ENCODE data around the gene RNF215. TPM values are rescaled to one million over a fixed set of nuclear protein-coding genes. Genes with fewer than 3 reads are reported as not detected.

Gene RNF215
- total and polyA plus RNA-seq, 2 of the 13 experiments (the other 11 are each of a cell fraction or from before 2014, with no cell fraction given): 5.3 to 6.1 TPM

- TF ChIP-seq ATF6 (CRISPR knock-in tag; conservative IDR thresholded peaks at IDR 0.05): no peak
- TF ChIP-seq, protein P1, sequence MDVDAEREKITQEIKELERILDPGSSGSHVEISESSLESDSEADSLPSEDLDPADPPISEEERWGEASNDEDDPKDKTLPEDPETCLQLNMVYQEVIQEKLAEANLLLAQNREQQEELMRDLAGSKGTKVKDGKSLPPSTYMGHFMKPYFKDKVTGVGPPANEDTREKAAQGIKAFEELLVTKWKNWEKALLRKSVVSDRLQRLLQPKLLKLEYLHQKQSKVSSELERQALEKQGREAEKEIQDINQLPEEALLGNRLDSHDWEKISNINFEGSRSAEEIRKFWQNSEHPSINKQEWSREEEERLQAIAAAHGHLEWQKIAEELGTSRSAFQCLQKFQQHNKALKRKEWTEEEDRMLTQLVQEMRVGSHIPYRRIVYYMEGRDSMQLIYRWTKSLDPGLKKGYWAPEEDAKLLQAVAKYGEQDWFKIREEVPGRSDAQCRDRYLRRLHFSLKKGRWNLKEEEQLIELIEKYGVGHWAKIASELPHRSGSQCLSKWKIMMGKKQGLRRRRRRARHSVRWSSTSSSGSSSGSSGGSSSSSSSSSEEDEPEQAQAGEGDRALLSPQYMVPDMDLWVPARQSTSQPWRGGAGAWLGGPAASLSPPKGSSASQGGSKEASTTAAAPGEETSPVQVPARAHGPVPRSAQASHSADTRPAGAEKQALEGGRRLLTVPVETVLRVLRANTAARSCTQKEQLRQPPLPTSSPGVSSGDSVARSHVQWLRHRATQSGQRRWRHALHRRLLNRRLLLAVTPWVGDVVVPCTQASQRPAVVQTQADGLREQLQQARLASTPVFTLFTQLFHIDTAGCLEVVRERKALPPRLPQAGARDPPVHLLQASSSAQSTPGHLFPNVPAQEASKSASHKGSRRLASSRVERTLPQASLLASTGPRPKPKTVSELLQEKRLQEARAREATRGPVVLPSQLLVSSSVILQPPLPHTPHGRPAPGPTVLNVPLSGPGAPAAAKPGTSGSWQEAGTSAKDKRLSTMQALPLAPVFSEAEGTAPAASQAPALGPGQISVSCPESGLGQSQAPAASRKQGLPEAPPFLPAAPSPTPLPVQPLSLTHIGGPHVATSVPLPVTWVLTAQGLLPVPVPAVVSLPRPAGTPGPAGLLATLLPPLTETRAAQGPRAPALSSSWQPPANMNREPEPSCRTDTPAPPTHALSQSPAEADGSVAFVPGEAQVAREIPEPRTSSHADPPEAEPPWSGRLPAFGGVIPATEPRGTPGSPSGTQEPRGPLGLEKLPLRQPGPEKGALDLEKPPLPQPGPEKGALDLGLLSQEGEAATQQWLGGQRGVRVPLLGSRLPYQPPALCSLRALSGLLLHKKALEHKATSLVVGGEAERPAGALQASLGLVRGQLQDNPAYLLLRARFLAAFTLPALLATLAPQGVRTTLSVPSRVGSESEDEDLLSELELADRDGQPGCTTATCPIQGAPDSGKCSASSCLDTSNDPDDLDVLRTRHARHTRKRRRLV (CRISPR knock-in tag; IDR thresholded peaks at IDR 0.05): no peak
- no peak for TF ChIP-seq MBNL3 (CRISPR knock-in tag; conservative IDR thresholded peaks at IDR 0.05)
- TF ChIP-seq TBX2 (CRISPR knock-in tag; IDR thresholded peaks at IDR 0.05; ENCODE audit: borderline replicate concordance): peak; percentile 37; the same call in 1 of the 2 replicates
- no peak for TF ChIP-seq GFI1 (CRISPR knock-in tag; IDR thresholded peaks at IDR 0.05; ENCODE audit: borderline replicate concordance)
- TF ChIP-seq RELA (CRISPR knock-in tag; IDR thresholded peaks at IDR 0.05): no peak
- TF ChIP-seq SIN3B (IDR thresholded peaks at IDR 0.05; ENCODE audit: low read length): no peak
- no peak for TF ChIP-seq HNRNPL (IDR thresholded peaks at IDR 0.05; ENCODE audit: low read depth, low read length)
- TF ChIP-seq PRDM4 (CRISPR knock-in tag; IDR thresholded peaks at IDR 0.05; ENCODE audit: borderline replicate concordance): no peak
- TF ChIP-seq YEATS4 (CRISPR knock-in tag; IDR thresholded peaks at IDR 0.05; ENCODE audit: borderline replicate concordance): no peak
- no peak for TF ChIP-seq IKZF4 (CRISPR knock-in tag; IDR thresholded peaks at IDR 0.05; ENCODE audit: borderline replicate concordance, low read depth, not compliant biosample characterization)
- TF ChIP-seq RFXAP (CRISPR knock-in tag; IDR thresholded peaks at IDR 0.05; ENCODE audit: borderline replicate concordance): no peak
- TF ChIP-seq, protein P2, sequence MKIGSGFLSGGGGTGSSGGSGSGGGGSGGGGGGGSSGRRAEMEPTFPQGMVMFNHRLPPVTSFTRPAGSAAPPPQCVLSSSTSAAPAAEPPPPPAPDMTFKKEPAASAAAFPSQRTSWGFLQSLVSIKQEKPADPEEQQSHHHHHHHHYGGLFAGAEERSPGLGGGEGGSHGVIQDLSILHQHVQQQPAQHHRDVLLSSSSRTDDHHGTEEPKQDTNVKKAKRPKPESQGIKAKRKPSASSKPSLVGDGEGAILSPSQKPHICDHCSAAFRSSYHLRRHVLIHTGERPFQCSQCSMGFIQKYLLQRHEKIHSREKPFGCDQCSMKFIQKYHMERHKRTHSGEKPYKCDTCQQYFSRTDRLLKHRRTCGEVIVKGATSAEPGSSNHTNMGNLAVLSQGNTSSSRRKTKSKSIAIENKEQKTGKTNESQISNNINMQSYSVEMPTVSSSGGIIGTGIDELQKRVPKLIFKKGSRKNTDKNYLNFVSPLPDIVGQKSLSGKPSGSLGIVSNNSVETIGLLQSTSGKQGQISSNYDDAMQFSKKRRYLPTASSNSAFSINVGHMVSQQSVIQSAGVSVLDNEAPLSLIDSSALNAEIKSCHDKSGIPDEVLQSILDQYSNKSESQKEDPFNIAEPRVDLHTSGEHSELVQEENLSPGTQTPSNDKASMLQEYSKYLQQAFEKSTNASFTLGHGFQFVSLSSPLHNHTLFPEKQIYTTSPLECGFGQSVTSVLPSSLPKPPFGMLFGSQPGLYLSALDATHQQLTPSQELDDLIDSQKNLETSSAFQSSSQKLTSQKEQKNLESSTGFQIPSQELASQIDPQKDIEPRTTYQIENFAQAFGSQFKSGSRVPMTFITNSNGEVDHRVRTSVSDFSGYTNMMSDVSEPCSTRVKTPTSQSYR (CRISPR knock-in tag; IDR thresholded peaks at IDR 0.05; ENCODE audit: borderline replicate concordance): no peak
- no peak for TF ChIP-seq ZNF891 (CRISPR knock-in tag; IDR thresholded peaks at IDR 0.05)
- TF ChIP-seq HDAC2 (CRISPR knock-in tag; IDR thresholded peaks at IDR 0.05): no peak
- no peak for TF ChIP-seq ZNF577 (CRISPR knock-in tag; IDR thresholded peaks at IDR 0.05; ENCODE audit: borderline replicate concordance, low read depth)
- TF ChIP-seq MIER3 (CRISPR knock-in tag; IDR thresholded peaks at IDR 0.05; ENCODE audit: borderline replicate concordance): peak; percentile 33; the same call in 1 of the 2 replicates
Measured at GRCh38 chr22:30390974-30391691, 3.9 kb upstream of the RNF215 start (continued).
